ENCODE data around the gene VDAC1. TPM values are rescaled to one million over a fixed set of nuclear protein-coding genes. Genes with fewer than 3 reads are reported as not detected.

Gene VDAC1
- total RNA-seq, 1 donor from 2014 or later = 112 TPM

DNA sequence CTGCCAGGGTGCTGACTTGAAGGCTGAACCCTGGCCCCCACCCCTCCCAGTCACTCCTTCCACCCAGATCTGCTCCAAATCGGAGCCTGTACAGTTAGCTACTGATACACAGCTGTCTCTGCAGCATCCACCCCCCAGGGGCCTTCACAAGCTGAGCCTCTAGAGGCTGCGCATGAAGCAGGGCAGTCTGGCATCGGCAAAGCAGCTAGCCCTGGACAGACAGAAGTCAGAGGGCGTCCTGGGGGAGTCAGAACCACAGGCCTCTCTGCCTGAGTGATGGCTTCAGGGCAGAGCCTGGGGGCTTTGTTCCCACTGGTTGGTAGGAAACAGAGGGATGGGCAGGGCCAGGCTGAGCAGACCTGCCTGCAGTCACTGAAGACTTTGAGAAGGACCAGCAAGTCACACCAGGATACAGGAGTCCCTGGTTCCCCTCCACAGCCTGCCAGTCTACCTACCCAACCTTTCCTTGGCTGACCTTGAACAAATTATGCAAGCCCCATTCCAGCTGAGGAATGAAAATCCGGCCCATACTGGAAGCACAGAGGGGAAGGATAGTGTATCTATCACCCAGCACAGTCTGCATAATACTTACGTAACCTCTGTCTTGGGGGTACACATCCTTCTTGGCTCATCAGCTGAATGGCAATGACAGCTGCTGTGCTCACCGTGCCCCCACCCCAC is 8.8 kb downstream of the VDAC1 start:
- Histone ChIP-seq H3K4me1 (peaks cover 47% of the 10 kb centered on the region), H3K36me3 (peaks cover 12% of the 10 kb centered on the region), H3K27me3 (no peaks in the 10 kb centered on the region), H3K4me3 (no peak overlapping the region), H3K27ac (no peak overlapping the region), H3K9me3 (no peaks in the 10 kb centered on the region)
- TF ChIP-seq, protein P1, sequence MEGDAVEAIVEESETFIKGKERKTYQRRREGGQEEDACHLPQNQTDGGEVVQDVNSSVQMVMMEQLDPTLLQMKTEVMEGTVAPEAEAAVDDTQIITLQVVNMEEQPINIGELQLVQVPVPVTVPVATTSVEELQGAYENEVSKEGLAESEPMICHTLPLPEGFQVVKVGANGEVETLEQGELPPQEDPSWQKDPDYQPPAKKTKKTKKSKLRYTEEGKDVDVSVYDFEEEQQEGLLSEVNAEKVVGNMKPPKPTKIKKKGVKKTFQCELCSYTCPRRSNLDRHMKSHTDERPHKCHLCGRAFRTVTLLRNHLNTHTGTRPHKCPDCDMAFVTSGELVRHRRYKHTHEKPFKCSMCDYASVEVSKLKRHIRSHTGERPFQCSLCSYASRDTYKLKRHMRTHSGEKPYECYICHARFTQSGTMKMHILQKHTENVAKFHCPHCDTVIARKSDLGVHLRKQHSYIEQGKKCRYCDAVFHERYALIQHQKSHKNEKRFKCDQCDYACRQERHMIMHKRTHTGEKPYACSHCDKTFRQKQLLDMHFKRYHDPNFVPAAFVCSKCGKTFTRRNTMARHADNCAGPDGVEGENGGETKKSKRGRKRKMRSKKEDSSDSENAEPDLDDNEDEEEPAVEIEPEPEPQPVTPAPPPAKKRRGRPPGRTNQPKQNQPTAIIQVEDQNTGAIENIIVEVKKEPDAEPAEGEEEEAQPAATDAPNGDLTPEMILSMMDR (IDR thresholded peaks at IDR 0.05) = no peak
- ATAC-seq = no peak
- intact Hi-C loops (cut with DNase I) = no loop called here
- no peak for DNase-seq

DNA sequence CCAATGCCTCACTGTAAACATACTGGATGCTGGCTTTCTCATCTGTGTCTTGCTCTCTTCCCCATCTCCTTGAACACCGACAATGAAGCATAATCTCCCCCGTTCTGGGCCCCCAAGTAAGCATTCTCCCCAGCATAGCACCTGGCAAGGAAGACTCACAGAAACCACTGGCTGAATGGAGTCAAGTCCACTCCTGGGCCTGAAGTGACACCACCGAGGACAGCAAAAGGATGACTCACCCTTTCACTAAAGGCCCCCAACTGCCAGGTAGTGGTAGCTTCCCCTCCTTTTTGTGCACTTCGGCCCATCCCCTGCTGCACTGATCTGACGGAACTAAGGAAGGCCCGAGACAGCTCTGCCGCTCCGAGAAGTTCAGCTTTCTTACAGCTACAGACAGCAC is 9.4 kb downstream of the VDAC1 start:
- Histone ChIP-seq H3K36me3 (peaks cover 18% of the 10 kb centered on the region), H3K27ac (no peak overlapping the region), H3K4me1 (peaks cover 44% of the 10 kb centered on the region), H3K9me3 (no peaks in the 10 kb centered on the region), H3K4me3 (no peak overlapping the region), H3K27me3 (no peaks in the 10 kb centered on the region)
- TF ChIP-seq, protein P1 (IDR thresholded peaks at IDR 0.05) = no peak
- intact Hi-C loops (cut with DNase I) = no loop called here
- DNase-seq (no peak), ATAC-seq (no peak)

DNA sequence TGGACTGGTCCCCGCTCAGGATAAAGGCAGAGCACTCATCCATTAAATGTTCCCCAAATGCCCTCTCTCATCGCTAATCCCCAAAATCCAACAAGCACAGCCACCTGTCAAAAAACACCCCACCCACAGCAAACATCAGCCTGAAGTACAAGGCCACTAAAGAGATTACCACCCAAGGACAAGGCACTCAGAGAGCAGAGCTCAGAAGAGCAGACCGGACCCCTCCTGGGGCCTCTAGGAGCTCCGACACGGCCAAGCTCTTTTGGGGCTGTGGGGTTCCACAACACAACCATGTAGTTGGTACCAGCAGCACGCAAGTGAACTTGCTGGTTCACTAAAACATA is 9.8 kb downstream of the VDAC1 start:
- Histone ChIP-seq H3K36me3 (peaks cover 22% of the 10 kb centered on the region), H3K9me3 (no peaks in the 10 kb centered on the region), H3K27ac (no peak overlapping the region), H3K4me3 (no peak overlapping the region), H3K27me3 (no peaks in the 10 kb centered on the region), H3K4me1 (peaks cover 44% of the 10 kb centered on the region)
- intact Hi-C loops (cut with DNase I) = no loop called here
- DNase-seq (no peak), ATAC-seq (no peak)
- TF ChIP-seq, protein P1 (IDR thresholded peaks at IDR 0.05) = no peak

DNA sequence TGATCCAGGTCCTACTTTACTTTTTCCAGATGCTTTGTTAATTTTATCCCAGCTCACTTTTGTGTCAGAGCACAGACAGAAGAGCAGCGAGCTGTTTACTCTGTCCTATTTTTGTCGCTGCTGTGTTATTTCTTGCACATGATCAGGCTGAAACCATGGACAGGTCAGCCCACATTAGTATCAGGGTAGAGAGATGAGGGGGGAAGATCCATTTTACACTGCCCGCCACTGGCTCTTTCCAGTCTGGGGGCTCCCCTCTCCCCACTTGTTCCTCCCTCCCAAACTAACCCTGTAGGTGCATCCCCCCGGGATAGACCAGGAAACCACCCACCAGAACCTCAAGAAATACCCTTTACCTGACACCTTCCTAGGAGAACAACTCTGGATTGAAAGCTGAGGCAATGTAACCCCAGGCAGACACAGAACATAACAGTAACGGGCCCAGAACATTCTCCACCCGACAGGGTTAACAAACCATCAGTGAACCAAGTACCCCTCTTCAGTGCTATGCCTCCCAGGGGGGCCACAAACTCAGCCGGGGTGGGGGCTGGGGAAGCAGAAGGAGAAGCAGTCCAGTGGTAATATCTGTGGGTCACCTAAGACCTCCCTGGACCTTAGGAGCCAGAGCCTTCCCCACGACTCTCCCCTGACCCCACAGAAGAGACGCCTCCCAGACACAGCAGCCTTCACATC is 10.3 kb downstream of the VDAC1 start:
- intact Hi-C loops (cut with DNase I) = no loop called here
- H3K9me3 ChIP-seq = no peaks in the 10 kb centered on the region
- H3K4me3 ChIP-seq = no peak overlapping the region
- no peak overlapping the region for H3K27ac ChIP-seq
- DNase-seq = no peak
- ATAC-seq = no peak
- peaks cover 44% of the 10 kb centered on the region for H3K4me1 ChIP-seq
- H3K27me3 ChIP-seq = no peaks in the 10 kb centered on the region
- H3K36me3 ChIP-seq = peaks cover 27% of the 10 kb centered on the region
- TF ChIP-seq, protein P1 (IDR thresholded peaks at IDR 0.05) = no peak

DNA sequence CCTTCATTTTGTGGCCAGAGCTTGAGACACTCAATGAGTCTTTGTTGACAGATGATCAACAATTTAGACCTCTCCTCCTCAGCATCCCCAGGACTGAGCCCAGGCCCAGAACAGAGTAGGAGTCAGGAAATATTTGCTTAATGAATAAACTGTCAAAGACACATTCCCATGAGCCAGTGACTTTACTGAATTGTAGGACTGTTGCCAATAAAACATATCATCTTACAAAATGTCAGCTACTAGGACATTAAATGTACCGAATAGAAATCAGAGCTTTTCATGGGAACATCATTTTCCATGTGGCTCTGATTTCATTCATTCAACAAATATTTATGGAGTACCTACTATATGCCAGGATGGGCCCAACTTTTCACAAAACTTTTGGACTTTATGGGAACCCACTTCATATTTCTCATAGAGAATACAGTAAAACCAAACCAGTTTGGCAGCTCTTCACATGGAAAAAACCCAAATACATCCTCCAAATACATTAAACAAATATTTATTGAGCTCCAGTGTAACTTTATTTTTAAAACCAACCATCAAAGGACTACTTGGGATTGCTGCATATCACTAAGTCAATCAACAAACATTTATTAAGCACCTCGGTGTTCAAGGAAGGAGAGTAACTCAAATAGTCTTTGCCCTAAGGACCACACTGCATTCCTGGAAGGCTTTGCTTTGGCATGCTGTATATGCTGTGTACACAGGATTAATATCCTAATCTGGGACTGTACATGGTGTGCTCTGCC is 11.4 kb downstream of the VDAC1 start:
- Histone ChIP-seq H3K27me3 (no peaks in the 10 kb centered on the region), H3K36me3 (peaks cover 38% of the 10 kb centered on the region), H3K4me3 (no peak overlapping the region), H3K9me3 (no peaks in the 10 kb centered on the region), H3K4me1 (peaks cover 43% of the 10 kb centered on the region), H3K27ac (no peak overlapping the region)
- DNase-seq = no peak
- intact Hi-C loops (cut with DNase I) = no loop called here
- TF ChIP-seq, protein P1 (IDR thresholded peaks at IDR 0.05) = no peak
- no peak for ATAC-seq
